Measurements from ENCODE around the gene ITGBL1. TPM values are rescaled to one million over a fixed set of nuclear protein-coding genes. Genes with fewer than 3 reads are reported as not detected.
A peak's percentile ranks its signal among the peaks of the same experiment; 100 is the strongest.

Gene ITGBL1, protein sequence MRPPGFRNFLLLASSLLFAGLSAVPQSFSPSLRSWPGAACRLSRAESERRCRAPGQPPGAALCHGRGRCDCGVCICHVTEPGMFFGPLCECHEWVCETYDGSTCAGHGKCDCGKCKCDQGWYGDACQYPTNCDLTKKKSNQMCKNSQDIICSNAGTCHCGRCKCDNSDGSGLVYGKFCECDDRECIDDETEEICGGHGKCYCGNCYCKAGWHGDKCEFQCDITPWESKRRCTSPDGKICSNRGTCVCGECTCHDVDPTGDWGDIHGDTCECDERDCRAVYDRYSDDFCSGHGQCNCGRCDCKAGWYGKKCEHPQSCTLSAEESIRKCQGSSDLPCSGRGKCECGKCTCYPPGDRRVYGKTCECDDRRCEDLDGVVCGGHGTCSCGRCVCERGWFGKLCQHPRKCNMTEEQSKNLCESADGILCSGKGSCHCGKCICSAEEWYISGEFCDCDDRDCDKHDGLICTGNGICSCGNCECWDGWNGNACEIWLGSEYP
- total RNA-seq (2016; rRNA removed; fragmentation: Illumina TruSeq; extraction: Trizol) (0.02 TPM in 1 of 2 replicates, not detected in the other), polyA plus RNA-seq (2011; rRNA removed) (0.01 TPM in 1 of 2 replicates, not detected in the other), polyA minus RNA-seq (2011; rRNA and poly(A)+ RNA removed; ENCODE audit: low replicate concordance) (0.58 TPM in 1 of 2 replicates, not detected in the other), Bru-seq, nascent RNA (percentile 7 among the genes with signal in this experiment), BruChase-seq, experiment 1, labeled RNA remaining after a 6-hour chase (percentile 4 among the genes with signal in this experiment), BruChase-seq, experiment 2, labeled RNA remaining after a 2-hour chase (percentile 7 among the genes with signal in this experiment)
- not detected in 2 replicates for total RNA-seq (2016; cell fraction: cytosol; rRNA removed; fragmentation: Illumina TruSeq; extraction: Trizol; ENCODE audit: low read depth)
- total RNA-seq (2016; cell fraction: insoluble cytoplasmic fraction; rRNA removed; fragmentation: Illumina TruSeq; extraction: Trizol): 0.04 TPM in 1 of 2 replicates, not detected in the other
- not detected in 2 replicates for total RNA-seq (2016; cell fraction: membrane; rRNA removed; fragmentation: Illumina TruSeq; extraction: Trizol)
- total RNA-seq (2016; cell fraction: nucleus; rRNA removed; fragmentation: Illumina TruSeq; extraction: Trizol): not detected in 2 replicates
- polyA plus RNA-seq (2011; cell fraction: cytosol; rRNA removed): 0.03 TPM in 2 replicates
- polyA plus RNA-seq (2011; cell fraction: nucleus; rRNA removed): 0.06 TPM in 1 of 2 replicates, not detected in the other
- 0.16 TPM in 1 of 2 replicates, not detected in the other for polyA plus RNA-seq (2012)
- not detected in 2 replicates for polyA plus RNA-seq (2016; cell fraction: cytosol; fragmentation: Illumina TruSeq; extraction: Trizol; ENCODE audit: low read depth)
- polyA plus RNA-seq (2016; cell fraction: insoluble cytoplasmic fraction; fragmentation: Illumina TruSeq; extraction: Trizol; ENCODE audit: low read depth): not detected in 2 replicates
- polyA plus RNA-seq (2016; cell fraction: membrane; fragmentation: Illumina TruSeq; extraction: Trizol; ENCODE audit: low read depth): not detected in 2 replicates
- polyA plus RNA-seq (2016; cell fraction: nucleus; fragmentation: Illumina TruSeq; extraction: Trizol; ENCODE audit: insufficient read depth, low read depth): not detected in 2 replicates
- polyA minus RNA-seq (2011; cell fraction: cytosol; rRNA and poly(A)+ RNA removed): not detected in 2 replicates
- 0.13 TPM in 1 of 2 replicates, not detected in the other for polyA minus RNA-seq (2011; cell fraction: nucleus; rRNA and poly(A)+ RNA removed)
- long read RNA-seq, experiment 1: 0 reads
- long read RNA-seq, experiment 2: 0 reads

DNA sequence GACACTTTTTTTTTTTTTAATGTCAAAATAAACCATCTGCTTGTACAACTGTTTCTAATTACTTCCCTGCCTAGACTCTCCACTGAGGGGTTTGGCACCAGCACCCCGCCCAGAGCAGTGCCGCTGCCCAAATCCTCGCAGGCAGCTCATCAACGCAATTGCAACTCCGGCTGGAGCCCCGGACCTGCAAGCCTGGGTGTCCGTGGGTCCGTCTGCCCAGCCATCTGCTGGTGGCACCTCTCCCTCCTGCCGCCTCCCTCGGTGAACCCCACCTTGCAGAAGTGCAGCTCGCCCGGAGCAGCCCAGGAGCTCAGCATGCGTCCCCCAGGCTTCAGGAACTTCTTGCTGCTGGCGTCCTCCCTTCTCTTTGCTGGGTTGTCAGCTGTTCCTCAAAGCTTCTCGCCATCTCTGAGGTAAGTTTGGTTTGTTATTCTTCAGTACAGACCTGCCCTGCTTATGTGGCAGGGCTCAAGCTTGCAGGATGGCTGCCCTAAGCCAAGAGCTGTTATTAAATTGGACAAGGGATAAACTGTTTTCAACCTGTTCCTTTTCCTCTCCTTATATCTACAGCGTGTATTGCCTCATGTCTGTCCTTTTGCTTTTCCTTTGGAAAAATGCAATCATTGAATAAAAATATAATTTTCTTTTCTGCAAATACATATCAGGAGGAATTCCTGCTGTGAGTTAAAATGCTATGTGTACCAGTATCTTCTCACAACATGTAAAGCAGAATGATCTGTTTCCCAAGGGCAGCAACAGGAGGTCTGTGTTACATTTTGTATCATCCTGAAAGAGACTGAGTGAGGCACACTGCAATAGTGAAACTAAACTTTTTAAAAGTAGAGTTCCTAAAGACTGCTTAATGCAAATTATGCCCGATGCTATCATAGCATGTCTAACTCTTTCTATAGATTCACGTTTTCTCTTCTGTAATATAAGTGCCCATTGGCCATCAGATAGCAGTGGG is at the start of gene ITGBL1:
TSS of gene ITGBL1 (plus strand) at position 157 of the 967 bp plus-strand sequence. CDS start at position 316, 159 bp downstream.
- FAIRE-seq (no peak), DNase-seq (ENCODE audit: low spot score) (no peak), ATAC-seq (peak; percentile 75)
- no TSS peak for BruUV-seq (replicated peaks)
- POLR2A ChIA-PET: no interaction called here
- intact Hi-C loops (cut with micrococcal nuclease; ENCODE audit: unreplicated experiment): no loop called here
- Histone ChIP-seq H3K79me2 (ENCODE audit: insufficient read depth, low read length) (no peaks in the 10 kb centered on the region), H3K4me3 (replicated peaks in 1 of 3; ENCODE audit: insufficient read depth in 1 of 3, low read depth in 2 of 3, low read length in 3 of 3) (peak within 1 kb of the TSS; percentile 19 to 60 (median 50)), H3K9me3 (ENCODE audit: low read length) (no peaks in the 10 kb centered on the region), H2AFZ (ENCODE audit: low read length) (peak within 1 kb of the TSS; percentile 42), H3K36me3 (replicated peaks in 1 of 2; ENCODE audit: control insufficient read depth in 1 of 2, insufficient read depth in 2 of 2, low read length in 2 of 2) (no peaks in the 10 kb centered on the region), H3K9ac (ENCODE audit: insufficient read depth, low read depth, low read length) (no peak within 1 kb of the TSS), H3K4me1 (ENCODE audit: insufficient read depth, low read length) (no peaks in the 10 kb centered on the region; the same call in 1 of the 2 replicates), H4K20me1 (ENCODE audit: insufficient read depth, low read length) (no peaks in the 10 kb centered on the region), H3K27ac (ENCODE audit: extremely low read length, insufficient read depth, low read length) (no peak within 1 kb of the TSS), H3K27me3 (ENCODE audit: control insufficient read depth in 1 of 2, insufficient read depth in 2 of 2, low read length in 2 of 2) (peaks cover 0 to 7% of the 10 kb centered on the region in 2 experiments; a peak in 1 of 5 replicates), H3K4me2 (ENCODE audit: low read depth, low read length) (peak within 1 kb of the TSS; percentile 86)
- in situ Hi-C loops (cut with HindIII; ENCODE audit: extremely low pct_ligation_motif_present, low pct_unique_long_range_greater_than_20kb): loop anchor here (25.0 kb wide), 1 partner anchor 316 kb away; no protein-coding TSS in a partner anchor
- CTCF ChIA-PET (ENCODE audit: low intra/inter-chr PET ratio, low total read pairs): no interaction called here
- 7% methylated on average over 16 of the region's 18 CpGs for WGBS (ENCODE audit: low lambda C conversion rate)
- TF ChIP-seq, protein P1, sequence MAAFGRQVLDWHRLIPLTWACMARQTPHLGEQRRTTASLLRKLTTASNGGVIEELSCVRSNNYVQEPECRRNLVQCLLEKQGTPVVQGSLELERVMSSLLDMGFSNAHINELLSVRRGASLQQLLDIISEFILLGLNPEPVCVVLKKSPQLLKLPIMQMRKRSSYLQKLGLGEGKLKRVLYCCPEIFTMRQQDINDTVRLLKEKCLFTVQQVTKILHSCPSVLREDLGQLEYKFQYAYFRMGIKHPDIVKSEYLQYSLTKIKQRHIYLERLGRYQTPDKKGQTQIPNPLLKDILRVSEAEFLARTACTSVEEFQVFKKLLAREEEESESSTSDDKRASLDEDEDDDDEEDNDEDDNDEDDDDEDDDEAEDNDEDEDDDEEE (CRISPR knock-in tag; IDR thresholded peaks at IDR 0.05): no peak
- TF ChIP-seq ZNF543 (CRISPR knock-in tag; IDR thresholded peaks at IDR 0.05) (no peak), ZNF761 (CRISPR knock-in tag; conservative IDR thresholded peaks at IDR 0.05) (no peak), PAX8 (CRISPR knock-in tag; IDR thresholded peaks at IDR 0.05; ENCODE audit: borderline replicate concordance) (no peak), NR2F6 (IDR thresholded peaks at IDR 0.05) (no peak), NR2F6 (CRISPR knock-in tag; IDR thresholded peaks at IDR 0.05) (no peak)
- TF ChIP-seq, protein P2, sequence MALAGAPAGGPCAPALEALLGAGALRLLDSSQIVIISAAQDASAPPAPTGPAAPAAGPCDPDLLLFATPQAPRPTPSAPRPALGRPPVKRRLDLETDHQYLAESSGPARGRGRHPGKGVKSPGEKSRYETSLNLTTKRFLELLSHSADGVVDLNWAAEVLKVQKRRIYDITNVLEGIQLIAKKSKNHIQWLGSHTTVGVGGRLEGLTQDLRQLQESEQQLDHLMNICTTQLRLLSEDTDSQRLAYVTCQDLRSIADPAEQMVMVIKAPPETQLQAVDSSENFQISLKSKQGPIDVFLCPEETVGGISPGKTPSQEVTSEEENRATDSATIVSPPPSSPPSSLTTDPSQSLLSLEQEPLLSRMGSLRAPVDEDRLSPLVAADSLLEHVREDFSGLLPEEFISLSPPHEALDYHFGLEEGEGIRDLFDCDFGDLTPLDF (CRISPR knock-in tag; IDR thresholded peaks at IDR 0.05): no peak
- TF ChIP-seq, protein P3, sequence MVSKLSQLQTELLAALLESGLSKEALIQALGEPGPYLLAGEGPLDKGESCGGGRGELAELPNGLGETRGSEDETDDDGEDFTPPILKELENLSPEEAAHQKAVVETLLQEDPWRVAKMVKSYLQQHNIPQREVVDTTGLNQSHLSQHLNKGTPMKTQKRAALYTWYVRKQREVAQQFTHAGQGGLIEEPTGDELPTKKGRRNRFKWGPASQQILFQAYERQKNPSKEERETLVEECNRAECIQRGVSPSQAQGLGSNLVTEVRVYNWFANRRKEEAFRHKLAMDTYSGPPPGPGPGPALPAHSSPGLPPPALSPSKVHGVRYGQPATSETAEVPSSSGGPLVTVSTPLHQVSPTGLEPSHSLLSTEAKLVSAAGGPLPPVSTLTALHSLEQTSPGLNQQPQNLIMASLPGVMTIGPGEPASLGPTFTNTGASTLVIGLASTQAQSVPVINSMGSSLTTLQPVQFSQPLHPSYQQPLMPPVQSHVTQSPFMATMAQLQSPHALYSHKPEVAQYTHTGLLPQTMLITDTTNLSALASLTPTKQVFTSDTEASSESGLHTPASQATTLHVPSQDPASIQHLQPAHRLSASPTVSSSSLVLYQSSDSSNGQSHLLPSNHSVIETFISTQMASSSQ (IDR thresholded peaks at IDR 0.05; ENCODE audit: low read depth): no peak
- TF ChIP-seq, protein P3 (CRISPR knock-in tag; IDR thresholded peaks at IDR 0.05; ENCODE audit: borderline replicate concordance): no peak

All from HepG2 (cell line).